Measurements from ENCODE around the gene TEX13D.

Gene TEX13D

DNA sequence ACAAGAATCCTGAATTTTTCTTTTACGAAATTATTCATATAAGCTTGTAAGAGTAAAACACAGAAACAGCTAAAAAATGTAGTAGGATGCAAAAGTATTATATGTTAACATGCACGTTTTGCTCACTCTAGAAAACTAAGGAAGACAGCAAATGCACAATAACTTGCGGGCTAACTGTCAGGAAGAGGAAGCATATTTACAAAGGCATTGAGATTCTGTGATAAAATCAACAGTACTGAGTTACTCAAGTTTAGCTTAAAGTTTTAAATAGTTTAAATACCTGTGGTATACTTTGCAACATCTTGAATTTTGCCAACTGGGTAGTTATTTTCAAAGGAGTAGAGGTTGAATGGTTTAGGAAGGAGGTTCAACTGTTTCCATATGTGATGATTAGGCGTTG is 50.9 kb downstream of the TEX13D start:
- Histone ChIP-seq H3K4me1 (no peaks in the 10 kb centered on the region), H3K4me3 (no peak overlapping the region), H3K36me3 (no peaks in the 10 kb centered on the region), H3K27me3 (peaks cover 78% of the 10 kb centered on the region), H4K20me1 (peaks cover 8% of the 10 kb centered on the region; the same call in 1 of the 2 replicates), H3K27ac (no peak overlapping the region), H3K4me2 (no peak overlapping the region), H3K9ac (no peak overlapping the region), H3K9me3 (no peaks in the 10 kb centered on the region)
- no peak for TF ChIP-seq Cebpa-rat (IDR thresholded peaks at IDR 0.05)

DNA sequence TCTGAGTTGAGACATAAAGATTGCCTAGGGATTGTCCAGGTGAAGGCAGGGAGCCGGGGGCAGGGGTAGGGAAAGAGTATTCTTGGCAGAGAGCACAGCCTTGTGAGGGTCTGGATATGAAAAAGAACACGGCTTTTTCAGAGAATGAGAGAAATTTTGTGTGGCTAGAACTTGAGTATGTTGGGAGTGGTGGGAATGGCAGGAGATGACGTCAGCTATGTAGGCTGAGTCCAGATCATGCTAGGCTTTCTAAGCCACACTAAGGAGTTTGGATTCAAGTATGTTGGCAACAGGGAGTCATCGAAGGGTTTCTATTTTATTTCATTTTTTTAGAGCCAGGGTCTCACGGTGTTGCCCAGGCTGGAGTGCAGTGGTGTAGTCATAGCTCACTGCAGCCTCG is 53.9 kb downstream of the TEX13D start:
- H3K9me3 ChIP-seq, result no peaks in the 10 kb centered on the region
- TF ChIP-seq Cebpa-rat (IDR thresholded peaks at IDR 0.05), result no peak
- no peaks in the 10 kb centered on the region; the same call in 1 of the 2 replicates for H4K20me1 ChIP-seq
- no peaks in the 10 kb centered on the region for H3K36me3 ChIP-seq
- H3K4me3 ChIP-seq, result no peak overlapping the region
- peaks cover 71% of the 10 kb centered on the region for H3K27me3 ChIP-seq
- H3K4me1 ChIP-seq, result no peaks in the 10 kb centered on the region
- H3K9ac ChIP-seq, result no peak overlapping the region
- no peak overlapping the region for H3K27ac ChIP-seq
- H3K4me2 ChIP-seq, result no peak overlapping the region
